GM06990 (cell line): ENCODE data around the gene DLX4.

ENCODE experiments used
- DNase-seq: peaks from one replicate; pipeline ENCODE4 v3.0.0-alpha.2; 2011; ENCODE audit not compliant: insufficient read length; ENCODE audit errors: extremely low read depth
- H3K27me3 ChIP-seq: replicated peaks from 2 replicates; pipeline ENCODE4 v1.6.0; 2011; ENCODE audit warnings: low read length; ENCODE audit not compliant: control insufficient read depth, insufficient read depth
- H3K36me3 ChIP-seq: 2 replicates; pipeline ENCODE4 v1.5.1; 2011; ENCODE audit warnings: low read length; ENCODE audit not compliant: control insufficient read depth, insufficient read depth
- H3K4me3 ChIP-seq: replicated peaks from 2 replicates; pipeline ENCODE4 v1.5.1; 2011; ENCODE audit warnings: low read depth, mild to moderate bottlenecking, control low read depth, low read length
- TF ChIP-seq, protein P1 (sequence below): IDR thresholded peaks from 2 replicates; pipeline ENCODE4 v1.5.1; 2011; ENCODE audit warnings: low read length, control low read depth, mild to moderate bottlenecking, inconsistent platforms; ENCODE audit not compliant: insufficient read depth, poor library complexity, severe bottlenecking

Gene DLX4

DNA sequence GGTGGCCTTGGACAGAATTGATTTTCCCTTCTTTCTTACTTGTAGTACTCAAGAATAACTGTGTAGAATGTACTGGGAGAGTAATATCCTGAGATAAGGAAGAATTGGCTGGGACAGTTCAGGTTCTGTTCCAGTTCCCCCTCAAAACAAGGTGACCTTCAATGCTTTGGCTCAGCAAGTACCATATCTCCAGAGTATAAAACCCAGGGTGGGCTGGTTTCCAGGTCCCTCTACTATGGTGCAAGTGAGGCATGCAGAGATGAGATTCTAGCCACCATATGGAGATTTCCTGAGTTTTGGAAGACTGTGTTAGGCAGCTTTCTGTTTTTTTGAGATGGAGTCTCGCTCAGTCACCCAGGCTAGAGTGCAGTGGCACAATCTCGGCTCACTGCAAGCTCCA lies 44.1 kb downstream of the DLX4 start:
- TF ChIP-seq, protein P1, sequence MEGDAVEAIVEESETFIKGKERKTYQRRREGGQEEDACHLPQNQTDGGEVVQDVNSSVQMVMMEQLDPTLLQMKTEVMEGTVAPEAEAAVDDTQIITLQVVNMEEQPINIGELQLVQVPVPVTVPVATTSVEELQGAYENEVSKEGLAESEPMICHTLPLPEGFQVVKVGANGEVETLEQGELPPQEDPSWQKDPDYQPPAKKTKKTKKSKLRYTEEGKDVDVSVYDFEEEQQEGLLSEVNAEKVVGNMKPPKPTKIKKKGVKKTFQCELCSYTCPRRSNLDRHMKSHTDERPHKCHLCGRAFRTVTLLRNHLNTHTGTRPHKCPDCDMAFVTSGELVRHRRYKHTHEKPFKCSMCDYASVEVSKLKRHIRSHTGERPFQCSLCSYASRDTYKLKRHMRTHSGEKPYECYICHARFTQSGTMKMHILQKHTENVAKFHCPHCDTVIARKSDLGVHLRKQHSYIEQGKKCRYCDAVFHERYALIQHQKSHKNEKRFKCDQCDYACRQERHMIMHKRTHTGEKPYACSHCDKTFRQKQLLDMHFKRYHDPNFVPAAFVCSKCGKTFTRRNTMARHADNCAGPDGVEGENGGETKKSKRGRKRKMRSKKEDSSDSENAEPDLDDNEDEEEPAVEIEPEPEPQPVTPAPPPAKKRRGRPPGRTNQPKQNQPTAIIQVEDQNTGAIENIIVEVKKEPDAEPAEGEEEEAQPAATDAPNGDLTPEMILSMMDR, result no peak
- DNase-seq, result no peak
- H3K36me3 ChIP-seq, result no peaks in the 10 kb centered on the region
- H3K4me3 ChIP-seq, result no peak overlapping the region
- no peaks in the 10 kb centered on the region for H3K27me3 ChIP-seq

DNA sequence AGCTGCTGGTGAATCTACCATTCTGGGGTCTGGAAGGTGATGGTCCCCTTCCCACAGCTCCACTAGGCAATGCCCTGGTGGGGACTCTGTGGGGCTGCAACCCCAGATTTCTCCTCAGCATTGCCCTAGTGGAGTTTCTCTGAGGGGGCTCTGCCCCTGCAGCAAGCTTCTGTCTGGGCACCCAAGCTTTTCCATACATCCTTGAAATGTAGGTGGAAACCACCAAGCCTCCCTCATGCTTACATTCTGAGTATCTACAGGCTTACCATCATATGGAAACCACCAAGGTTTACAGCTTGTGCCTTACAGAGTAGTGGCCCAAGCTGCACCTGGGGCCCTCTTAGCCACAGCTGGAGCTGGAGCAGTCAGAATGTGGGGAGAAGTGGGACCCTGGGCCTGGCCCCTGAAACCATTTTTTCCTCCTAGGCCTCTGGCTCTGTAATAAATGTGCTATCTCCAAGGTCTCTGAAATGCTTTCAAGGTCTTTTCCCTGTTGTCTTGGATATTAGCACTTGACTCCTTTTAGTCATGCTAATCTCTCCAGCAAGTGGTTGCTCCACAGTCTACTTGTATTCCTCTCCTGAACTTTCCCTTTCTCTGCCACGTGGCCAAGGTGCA lies 45.6 kb downstream of the DLX4 start:
- DNase-seq, result no peak
- H3K27me3 ChIP-seq, result no peaks in the 10 kb centered on the region
- TF ChIP-seq, protein P1, result no peak
- H3K36me3 ChIP-seq, result no peaks in the 10 kb centered on the region
- H3K4me3 ChIP-seq, result no peak overlapping the region

GRCh38 chr17:50015146-50015545 lies 46.2 kb downstream of the DLX4 start:
- no peaks in the 10 kb centered on the region for H3K36me3 ChIP-seq
- no peaks in the 10 kb centered on the region for H3K27me3 ChIP-seq
- no peak for DNase-seq
- no peak overlapping the region for H3K4me3 ChIP-seq
- TF ChIP-seq, protein P1, result no peak

GRCh38 chr17:50018909-50019308 lies 49.9 kb downstream of the DLX4 start:
- no peak for DNase-seq
- H3K4me3 ChIP-seq, result no peak overlapping the region
- H3K36me3 ChIP-seq, result no peaks in the 10 kb centered on the region
- TF ChIP-seq, protein P1, result no peak
- H3K27me3 ChIP-seq, result no peaks in the 10 kb centered on the region; the same call in none of the 2 replicates

GRCh38 chr17:50020841-50021599 lies 52.0 kb downstream of the DLX4 start:
- no peaks in the 10 kb centered on the region; the same call in none of the 2 replicates for H3K27me3 ChIP-seq
- TF ChIP-seq, protein P1, result no peak

More at GRCh38 chr17:50020841-50021599, 52.0 kb downstream of the DLX4 start:
- Histone ChIP-seq H3K4me3 (no peak overlapping the region), H3K36me3 (no peaks in the 10 kb centered on the region)
- DNase-seq, result no peak
